GM10266 (cell line): ENCODE measurements around the gene C13orf42.

Experiments used
- DNase-seq: peaks from one replicate; pipeline ENCODE4 v3.0.0; 2012; ENCODE audit errors: extremely low spot score
- CTCF ChIP-seq: IDR thresholded peaks from 2 replicates; pipeline ENCODE4 v1.5.1; 2012; ENCODE audit warnings: mild to moderate bottlenecking, low read depth; ENCODE audit not compliant: control insufficient read depth, insufficient read depth; ENCODE audit errors: missing control alignments

Gene C13orf42

GRCh38 chr13:51111174-51111573, at the start of gene C13orf42:
C13orf42 (minus strand) TSS chr13:51111274; CDS start chr13:51111209, 65 bp downstream.
- DNase-seq, result no peak
- TF ChIP-seq CTCF, result no peak

GRCh38 chr13:51158880-51159518, 47.9 kb upstream of the C13orf42 start:
- no peak for TF ChIP-seq CTCF
- DNase-seq, result no peak

- TF ChIP-seq CTCF, result no peak
- DNase-seq, result no peak
Observed at GRCh38 chr13:51158365-51158764, 47.3 kb upstream of the C13orf42 start.

DNA sequence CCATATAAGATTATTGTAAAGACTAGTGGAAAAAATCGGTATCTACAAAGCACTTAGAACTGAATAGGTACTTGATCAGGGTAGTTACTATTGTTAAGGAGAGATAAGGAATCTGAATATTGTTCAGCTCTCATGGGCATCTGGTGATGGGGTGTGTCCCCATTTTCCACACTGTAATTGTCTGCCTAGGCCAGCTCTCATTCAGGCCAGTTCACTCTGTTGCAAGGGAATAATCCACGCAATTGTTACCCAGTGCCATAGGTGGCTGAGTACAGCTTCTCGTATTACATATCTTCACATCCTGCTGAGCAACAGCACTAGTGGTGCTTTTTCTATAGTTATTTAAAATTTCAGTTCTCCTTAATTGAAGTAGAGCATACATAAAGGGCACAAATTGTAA, 45.6 kb upstream of the C13orf42 start:
- DNase-seq, result no peak
- no peak for TF ChIP-seq CTCF

DNA sequence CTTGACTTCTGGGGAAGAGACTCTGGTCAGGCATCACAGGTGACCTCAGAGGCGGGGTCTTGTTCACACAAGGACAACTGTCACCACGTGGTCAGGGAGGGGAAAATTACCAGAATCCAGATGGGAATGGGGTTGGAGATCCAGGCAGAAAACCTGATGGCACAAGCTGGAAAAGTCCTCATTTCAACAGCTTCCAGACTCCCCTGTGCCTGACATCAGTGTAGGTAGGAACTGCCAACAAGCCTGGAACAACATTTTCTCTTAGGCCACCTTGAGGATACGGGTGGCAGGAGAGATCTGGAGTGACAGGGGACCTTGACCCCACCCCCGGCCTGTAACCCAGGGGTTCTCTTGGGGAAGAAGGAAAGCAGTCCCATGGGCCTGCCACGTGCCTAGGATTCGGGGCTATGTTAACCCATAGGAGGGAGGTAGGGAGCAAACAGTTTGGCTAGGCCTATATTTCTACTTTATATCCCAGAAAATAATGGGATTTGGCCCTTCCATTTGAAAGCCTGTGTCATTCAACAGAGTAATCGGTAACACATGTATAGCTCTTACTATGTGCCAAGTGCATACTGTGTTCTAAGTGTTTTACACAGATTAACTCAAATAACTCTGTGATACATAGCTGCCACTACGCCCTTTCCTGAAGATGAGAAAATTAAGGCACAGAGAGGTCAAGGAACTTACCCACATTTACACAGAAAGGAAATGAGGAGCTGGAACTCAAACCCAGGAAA, 44.9 kb upstream of the C13orf42 start:
- no peak for TF ChIP-seq CTCF
- DNase-seq, result no peak

GRCh38 chr13:51155161-51155560, 44.1 kb upstream of the C13orf42 start:
- no peak for DNase-seq
- TF ChIP-seq CTCF, result no peak

DNA sequence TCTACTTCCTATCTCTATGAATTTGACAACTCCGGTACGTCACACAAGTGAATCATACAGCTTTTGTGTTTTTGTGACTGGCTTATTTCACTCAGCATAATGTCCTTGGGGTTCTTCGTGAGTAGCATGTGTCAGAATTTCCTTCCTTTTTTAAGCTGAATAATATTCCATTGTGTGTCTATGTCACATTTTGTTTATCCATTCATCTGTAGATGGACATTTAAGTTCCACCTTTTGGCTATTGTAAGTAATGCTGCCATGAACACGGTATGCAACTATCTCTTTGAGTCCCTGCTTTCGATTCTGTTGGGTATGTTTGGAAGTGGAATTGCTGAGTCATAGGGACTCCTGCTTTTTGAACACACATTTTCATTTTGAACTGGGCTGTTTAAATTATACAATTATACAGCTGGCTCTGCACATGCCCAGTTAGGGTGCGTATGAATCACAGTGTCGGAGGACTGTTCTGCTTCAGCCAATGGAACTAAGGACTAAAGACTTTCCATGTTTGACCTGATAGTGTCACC, 43.0 kb upstream of the C13orf42 start:
- no peak for TF ChIP-seq CTCF
- DNase-seq, result no peak
